ENCODE results near the gene SHOX. TPM values are rescaled to one million over a fixed set of nuclear protein-coding genes. Genes with fewer than 3 reads are reported as not detected.

Gene SHOX
- polyA plus RNA-seq, 1 of the 3 experiments (the other 2 are of a cell fraction): not detected

DNA sequence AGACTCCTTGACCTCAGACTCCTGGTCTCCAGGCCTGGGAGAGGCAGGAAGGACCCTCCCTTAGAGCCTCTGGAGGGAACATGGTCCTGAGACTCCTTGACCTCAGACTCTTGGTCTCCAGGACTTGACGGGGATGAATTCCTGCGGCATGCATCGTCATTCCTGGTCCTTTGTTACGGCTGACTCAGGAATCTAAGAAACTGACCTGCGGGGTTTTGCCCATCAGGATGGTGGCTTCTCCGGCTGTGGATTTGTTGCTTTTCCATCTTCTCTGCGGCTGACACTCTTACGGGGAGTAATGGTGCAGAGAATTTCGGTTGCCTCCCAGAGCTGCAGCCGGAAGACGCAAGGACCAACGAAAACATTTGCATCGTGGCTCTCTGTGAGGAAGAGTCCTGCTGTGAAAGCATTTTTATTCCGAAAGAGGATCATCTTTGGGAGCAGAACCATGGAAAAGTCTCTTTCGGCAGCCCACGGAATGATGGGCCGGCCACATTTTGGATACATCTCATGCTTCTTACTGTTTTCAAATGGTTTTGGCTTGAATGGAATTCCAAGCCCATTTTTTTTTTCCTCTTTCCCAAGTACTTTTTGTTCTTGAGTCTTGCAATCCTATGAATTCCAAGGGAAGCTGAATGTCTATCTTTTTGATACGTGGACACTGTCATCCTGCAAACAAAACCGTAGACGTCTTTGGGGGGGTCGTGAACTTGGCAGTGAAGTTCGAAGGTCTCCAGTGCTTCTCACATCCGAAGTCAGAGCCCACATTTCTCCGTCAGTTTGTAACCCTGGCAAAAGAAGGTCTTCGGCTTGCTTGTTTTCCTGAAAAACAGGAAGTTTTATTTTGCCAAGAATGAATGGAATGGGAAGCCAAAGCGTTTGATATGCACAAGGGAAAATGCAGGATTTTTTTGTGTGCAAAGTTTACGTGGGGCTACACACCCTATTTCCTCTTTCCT, 36.5 kb downstream of the SHOX start:
- no peaks in the 10 kb centered on the region for H3K9me2 ChIP-seq
- no peaks in the 10 kb centered on the region for H3K36me3 ChIP-seq (replicated peaks in 1 of 2; ENCODE audit: control insufficient read depth in 1 of 2, insufficient read depth in 2 of 2, low read length in 1 of 2)
- 24% methylated on average over 26 of the region's 27 CpGs for WGBS (ENCODE audit: low lambda C conversion rate)
- no peaks in the 10 kb centered on the region for H3K4me1 ChIP-seq (ENCODE audit: control insufficient read depth in 1 of 2, insufficient read depth in 2 of 2, low read depth in 1 of 2, low read length in 1 of 2)
- no peak for DNase-seq
- CTCF ChIA-PET: no interaction called here
- POLR2A ChIA-PET: no interaction called here
- no peak overlapping the region for H3K4me3 ChIP-seq (ENCODE audit: low read depth in 2 of 2, low read length in 1 of 2)
- no peak overlapping the region for H3K4me2 ChIP-seq
- H3K79me2 ChIP-seq (ENCODE audit: insufficient read depth): no peaks in the 10 kb centered on the region
- H3K9me3 ChIP-seq: no peaks in the 10 kb centered on the region
- H2AFZ ChIP-seq (ENCODE audit: low read depth): no peak overlapping the region
- H4K20me1 ChIP-seq (ENCODE audit: insufficient read depth): no peaks in the 10 kb centered on the region
- TF ChIP-seq EZH2phosphoT487 (IDR thresholded peaks at IDR 0.05; ENCODE audit: borderline replicate concordance, low read depth) (no peak), RFX5 (IDR thresholded peaks at IDR 0.05; ENCODE audit: low read length) (no peak), POLR2AphosphoS5 (IDR thresholded peaks at IDR 0.05; ENCODE audit: low read depth, low read length) (no peak), RCOR1 (IDR thresholded peaks at IDR 0.05; ENCODE audit: low read length) (no peak), NFIC (IDR thresholded peaks at IDR 0.05; ENCODE audit: borderline replicate concordance) (no peak)
- TF ChIP-seq, protein P1, sequence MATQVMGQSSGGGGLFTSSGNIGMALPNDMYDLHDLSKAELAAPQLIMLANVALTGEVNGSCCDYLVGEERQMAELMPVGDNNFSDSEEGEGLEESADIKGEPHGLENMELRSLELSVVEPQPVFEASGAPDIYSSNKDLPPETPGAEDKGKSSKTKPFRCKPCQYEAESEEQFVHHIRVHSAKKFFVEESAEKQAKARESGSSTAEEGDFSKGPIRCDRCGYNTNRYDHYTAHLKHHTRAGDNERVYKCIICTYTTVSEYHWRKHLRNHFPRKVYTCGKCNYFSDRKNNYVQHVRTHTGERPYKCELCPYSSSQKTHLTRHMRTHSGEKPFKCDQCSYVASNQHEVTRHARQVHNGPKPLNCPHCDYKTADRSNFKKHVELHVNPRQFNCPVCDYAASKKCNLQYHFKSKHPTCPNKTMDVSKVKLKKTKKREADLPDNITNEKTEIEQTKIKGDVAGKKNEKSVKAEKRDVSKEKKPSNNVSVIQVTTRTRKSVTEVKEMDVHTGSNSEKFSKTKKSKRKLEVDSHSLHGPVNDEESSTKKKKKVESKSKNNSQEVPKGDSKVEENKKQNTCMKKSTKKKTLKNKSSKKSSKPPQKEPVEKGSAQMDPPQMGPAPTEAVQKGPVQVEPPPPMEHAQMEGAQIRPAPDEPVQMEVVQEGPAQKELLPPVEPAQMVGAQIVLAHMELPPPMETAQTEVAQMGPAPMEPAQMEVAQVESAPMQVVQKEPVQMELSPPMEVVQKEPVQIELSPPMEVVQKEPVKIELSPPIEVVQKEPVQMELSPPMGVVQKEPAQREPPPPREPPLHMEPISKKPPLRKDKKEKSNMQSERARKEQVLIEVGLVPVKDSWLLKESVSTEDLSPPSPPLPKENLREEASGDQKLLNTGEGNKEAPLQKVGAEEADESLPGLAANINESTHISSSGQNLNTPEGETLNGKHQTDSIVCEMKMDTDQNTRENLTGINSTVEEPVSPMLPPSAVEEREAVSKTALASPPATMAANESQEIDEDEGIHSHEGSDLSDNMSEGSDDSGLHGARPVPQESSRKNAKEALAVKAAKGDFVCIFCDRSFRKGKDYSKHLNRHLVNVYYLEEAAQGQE (IDR thresholded peaks at IDR 0.05; ENCODE audit: low read depth, low read length): no peak
- TF ChIP-seq, protein P2, sequence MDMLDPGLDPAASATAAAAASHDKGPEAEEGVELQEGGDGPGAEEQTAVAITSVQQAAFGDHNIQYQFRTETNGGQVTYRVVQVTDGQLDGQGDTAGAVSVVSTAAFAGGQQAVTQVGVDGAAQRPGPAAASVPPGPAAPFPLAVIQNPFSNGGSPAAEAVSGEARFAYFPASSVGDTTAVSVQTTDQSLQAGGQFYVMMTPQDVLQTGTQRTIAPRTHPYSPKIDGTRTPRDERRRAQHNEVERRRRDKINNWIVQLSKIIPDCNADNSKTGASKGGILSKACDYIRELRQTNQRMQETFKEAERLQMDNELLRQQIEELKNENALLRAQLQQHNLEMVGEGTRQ (IDR thresholded peaks at IDR 0.05; ENCODE audit: borderline replicate concordance, low read depth, low read length): no peak
- peaks cover 2% of the 10 kb centered on the region; the same call in 1 of the 2 replicates for H3K27me3 ChIP-seq (ENCODE audit: insufficient read depth)
- H3F3A ChIP-seq (replicated peaks; ENCODE audit: insufficient read depth): no peaks in the 10 kb centered on the region
- no peak overlapping the region for H3K9ac ChIP-seq
- no peak overlapping the region for H3K27ac ChIP-seq (ENCODE audit: low read depth in 2 of 2, low read length in 1 of 2)

DNA sequence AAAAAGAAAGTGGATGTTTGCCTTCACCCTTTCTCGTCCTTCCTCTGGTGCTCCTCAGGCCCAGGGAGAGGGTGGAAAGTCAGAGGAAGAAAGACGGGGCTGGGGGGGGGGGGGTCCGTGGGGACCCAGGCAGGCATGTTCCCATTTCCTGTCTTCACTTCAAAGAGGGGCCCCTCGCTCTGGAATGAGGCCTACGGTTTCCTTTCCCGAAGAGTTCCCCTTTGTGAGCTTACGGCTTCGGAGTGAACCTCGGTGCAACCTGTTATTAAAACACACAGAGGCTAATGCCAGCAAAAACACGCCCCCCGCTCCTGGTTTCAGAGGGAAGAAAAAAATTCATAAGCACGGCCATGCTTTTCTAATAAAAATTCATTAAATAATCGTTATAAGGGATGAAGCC, 40.1 kb downstream of the SHOX start:
- Histone ChIP-seq H3K79me2 (ENCODE audit: insufficient read depth) (no peaks in the 10 kb centered on the region), H3K9me3 (no peaks in the 10 kb centered on the region), H3K4me1 (ENCODE audit: control insufficient read depth in 1 of 2, insufficient read depth in 2 of 2, low read depth in 1 of 2, low read length in 1 of 2) (no peaks in the 10 kb centered on the region), H3K9me2 (no peaks in the 10 kb centered on the region), H3K4me3 (ENCODE audit: low read depth in 2 of 2, low read length in 1 of 2) (no peak overlapping the region), H3K27ac (ENCODE audit: low read depth in 2 of 2, low read length in 1 of 2) (no peak overlapping the region), H3F3A (replicated peaks; ENCODE audit: insufficient read depth) (no peaks in the 10 kb centered on the region), H4K20me1 (ENCODE audit: insufficient read depth) (no peaks in the 10 kb centered on the region), H3K27me3 (ENCODE audit: insufficient read depth) (peaks cover 5% of the 10 kb centered on the region; the same call in 1 of the 2 replicates), H3K4me2 (no peak overlapping the region), H2AFZ (ENCODE audit: low read depth) (no peak overlapping the region), H3K36me3 (replicated peaks in 1 of 2; ENCODE audit: control insufficient read depth in 1 of 2, insufficient read depth in 2 of 2, low read length in 1 of 2) (no peaks in the 10 kb centered on the region), H3K9ac (no peak overlapping the region)
- POLR2A ChIA-PET: no interaction called here
- no peak for DNase-seq
- CTCF ChIA-PET: no interaction called here
- WGBS (ENCODE audit: low lambda C conversion rate): 5% methylated on average over 12 of the region's 13 CpGs
- TF ChIP-seq FOXM1 (IDR thresholded peaks at IDR 0.05; ENCODE audit: low read depth): no peak
- no peak for TF ChIP-seq FOSL2 (IDR thresholded peaks at IDR 0.05; ENCODE audit: borderline replicate concordance, low read depth)
- no peak for TF ChIP-seq NRF1 (IDR thresholded peaks at IDR 0.05; ENCODE audit: low read depth, low read length)
- TF ChIP-seq, protein P3, sequence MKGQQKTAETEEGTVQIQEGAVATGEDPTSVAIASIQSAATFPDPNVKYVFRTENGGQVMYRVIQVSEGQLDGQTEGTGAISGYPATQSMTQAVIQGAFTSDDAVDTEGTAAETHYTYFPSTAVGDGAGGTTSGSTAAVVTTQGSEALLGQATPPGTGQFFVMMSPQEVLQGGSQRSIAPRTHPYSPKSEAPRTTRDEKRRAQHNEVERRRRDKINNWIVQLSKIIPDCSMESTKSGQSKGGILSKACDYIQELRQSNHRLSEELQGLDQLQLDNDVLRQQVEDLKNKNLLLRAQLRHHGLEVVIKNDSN (IDR thresholded peaks at IDR 0.05; ENCODE audit: borderline replicate concordance, low read depth): no peak
- TF ChIP-seq FOXJ3 (CRISPR knock-in tag; IDR thresholded peaks at IDR 0.05): no peak
- no peak for TF ChIP-seq RXRA (IDR thresholded peaks at IDR 0.05; ENCODE audit: borderline replicate concordance, low read depth)
- TF ChIP-seq, protein P4, sequence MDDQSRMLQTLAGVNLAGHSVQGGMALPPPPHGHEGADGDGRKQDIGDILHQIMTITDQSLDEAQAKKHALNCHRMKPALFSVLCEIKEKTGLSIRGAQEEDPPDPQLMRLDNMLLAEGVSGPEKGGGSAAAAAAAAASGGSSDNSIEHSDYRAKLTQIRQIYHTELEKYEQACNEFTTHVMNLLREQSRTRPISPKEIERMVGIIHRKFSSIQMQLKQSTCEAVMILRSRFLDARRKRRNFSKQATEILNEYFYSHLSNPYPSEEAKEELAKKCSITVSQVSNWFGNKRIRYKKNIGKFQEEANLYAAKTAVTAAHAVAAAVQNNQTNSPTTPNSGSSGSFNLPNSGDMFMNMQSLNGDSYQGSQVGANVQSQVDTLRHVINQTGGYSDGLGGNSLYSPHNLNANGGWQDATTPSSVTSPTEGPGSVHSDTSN (IDR thresholded peaks at IDR 0.05): no peak
- TF ChIP-seq RFX5 (IDR thresholded peaks at IDR 0.05; ENCODE audit: low read length): no peak
- TF ChIP-seq JUND (IDR thresholded peaks at IDR 0.05): no peak
- TF ChIP-seq, protein P5, sequence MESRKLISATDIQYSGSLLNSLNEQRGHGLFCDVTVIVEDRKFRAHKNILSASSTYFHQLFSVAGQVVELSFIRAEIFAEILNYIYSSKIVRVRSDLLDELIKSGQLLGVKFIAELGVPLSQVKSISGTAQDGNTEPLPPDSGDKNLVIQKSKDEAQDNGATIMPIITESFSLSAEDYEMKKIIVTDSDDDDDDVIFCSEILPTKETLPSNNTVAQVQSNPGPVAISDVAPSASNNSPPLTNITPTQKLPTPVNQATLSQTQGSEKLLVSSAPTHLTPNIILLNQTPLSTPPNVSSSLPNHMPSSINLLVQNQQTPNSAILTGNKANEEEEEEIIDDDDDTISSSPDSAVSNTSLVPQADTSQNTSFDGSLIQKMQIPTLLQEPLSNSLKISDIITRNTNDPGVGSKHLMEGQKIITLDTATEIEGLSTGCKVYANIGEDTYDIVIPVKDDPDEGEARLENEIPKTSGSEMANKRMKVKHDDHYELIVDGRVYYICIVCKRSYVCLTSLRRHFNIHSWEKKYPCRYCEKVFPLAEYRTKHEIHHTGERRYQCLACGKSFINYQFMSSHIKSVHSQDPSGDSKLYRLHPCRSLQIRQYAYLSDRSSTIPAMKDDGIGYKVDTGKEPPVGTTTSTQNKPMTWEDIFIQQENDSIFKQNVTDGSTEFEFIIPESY (IDR thresholded peaks at IDR 0.05; ENCODE audit: borderline replicate concordance, low read depth): no peak
- no peak for TF ChIP-seq MXI1 (IDR thresholded peaks at IDR 0.05; ENCODE audit: low read depth, low read length)

All from SK-N-SH (cell line).